HG02678 (cell line): ENCODE data around the gene HOMEZ.
"Not testable (repeated sequence)": the region's sequence is repeated elsewhere in the genome, so short reads cannot be mapped to it uniquely, and the experiment has no call there.

Source experiments
- ATAC-seq: cut with Tn5 transposase; IDR thresholded peaks from one replicate; pipeline ENCODE4 v1.9.1; 2021; ENCODE audit warnings: mild to moderate bottlenecking, moderate library complexity; ENCODE audit not compliant: unreplicated experiment

Gene HOMEZ

DNA sequence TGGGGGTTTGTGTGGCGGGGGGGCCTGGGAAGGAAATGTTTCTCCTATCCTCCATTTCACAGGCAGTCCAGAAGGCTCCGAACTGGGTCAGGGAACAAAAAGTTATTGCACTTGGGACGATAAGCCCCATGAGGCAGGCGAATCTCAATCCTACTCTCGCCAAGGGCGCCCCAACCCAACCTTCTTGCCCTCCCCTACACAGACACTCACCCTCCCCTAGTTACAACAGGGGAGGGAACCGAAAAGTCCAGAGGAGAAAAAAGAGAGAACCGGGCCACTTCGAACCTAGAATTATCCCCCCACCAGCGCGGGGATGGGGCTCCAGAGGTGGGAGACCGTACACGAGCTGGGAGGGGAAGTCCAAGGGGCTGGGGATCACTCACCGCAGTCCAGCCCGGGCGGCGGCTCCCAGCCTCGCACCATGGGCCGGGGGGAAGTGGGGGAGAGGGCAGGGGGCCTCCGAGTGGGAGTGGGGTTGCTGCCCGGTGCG is 357 bp downstream of the HOMEZ start:
- ATAC-seq: peak; percentile 28

DNA sequence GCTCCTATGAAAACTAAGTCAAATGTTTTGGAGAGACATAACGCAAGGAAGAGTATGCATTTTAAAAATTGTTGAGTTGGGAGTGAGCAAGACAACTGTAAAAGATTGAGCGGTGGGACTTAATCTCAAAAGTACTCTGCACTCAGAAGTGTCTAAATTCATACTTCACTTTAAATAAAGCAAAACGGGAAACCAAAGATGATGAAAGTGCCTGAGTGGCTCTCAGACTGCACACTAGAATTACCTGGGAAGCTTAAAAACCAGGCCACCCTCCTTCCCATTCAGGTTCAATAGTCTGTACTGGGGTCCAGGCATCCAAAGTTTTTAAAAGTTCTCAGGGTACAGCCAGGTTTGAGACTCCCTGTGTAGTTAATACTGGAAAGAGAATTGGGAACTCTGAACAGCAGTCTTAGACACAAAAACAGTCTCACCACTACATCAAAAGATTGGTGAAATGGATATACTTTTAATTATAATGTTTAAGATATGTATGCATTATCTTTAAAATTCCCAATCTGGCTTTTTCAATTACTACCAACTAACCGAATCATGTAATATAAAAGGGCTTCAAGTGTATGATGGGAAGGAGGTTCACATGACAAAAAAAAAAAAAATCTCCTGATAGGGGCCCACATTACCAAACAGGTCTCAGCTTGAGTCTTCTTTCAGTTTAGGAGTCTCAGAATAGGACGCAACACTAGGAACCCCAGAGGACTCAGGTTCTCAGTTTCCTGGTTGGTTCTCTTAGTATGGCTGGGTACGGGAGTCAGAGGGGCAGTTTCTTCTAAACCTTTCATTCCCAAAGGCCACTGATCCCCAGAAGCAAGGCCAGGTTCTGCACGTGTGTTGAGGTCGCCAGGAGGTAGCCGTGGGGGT is 1.0 kb downstream of the HOMEZ start:
- ATAC-seq: no peak

- ATAC-seq: no peak
Measured at GRCh38 chr14:23281247-23281646, 4.7 kb downstream of the HOMEZ start.

GRCh38 chr14:23277928-23278327 is 8.0 kb downstream of the HOMEZ start:
- not testable (repeated sequence) for ATAC-seq

- no peak for ATAC-seq
Measured at GRCh38 chr14:23277189-23277588, 8.7 kb downstream of the HOMEZ start.

GRCh38 chr14:23275412-23275811 is 10.5 kb downstream of the HOMEZ start:
- no peak for ATAC-seq

DNA sequence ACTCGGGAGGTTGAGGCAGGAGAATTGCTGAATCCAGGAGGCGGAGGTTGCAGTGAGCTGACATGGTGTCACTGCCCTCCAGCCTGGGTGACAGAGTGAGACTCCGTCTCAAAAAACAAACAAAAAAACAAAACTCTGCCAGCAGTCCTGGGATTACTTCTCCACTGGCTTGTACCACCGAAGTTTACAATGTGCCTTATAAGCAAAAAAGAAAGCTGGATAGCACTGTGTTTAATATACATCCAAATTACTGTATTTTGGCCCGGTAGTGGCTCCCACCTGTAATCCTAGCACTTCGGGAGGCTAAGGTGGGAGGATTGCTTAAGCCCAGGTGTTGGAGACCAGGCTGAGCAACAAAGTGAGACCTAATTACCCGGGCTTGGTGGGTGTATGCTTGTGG is 16.7 kb downstream of the HOMEZ start:
- no peak for ATAC-seq

DNA sequence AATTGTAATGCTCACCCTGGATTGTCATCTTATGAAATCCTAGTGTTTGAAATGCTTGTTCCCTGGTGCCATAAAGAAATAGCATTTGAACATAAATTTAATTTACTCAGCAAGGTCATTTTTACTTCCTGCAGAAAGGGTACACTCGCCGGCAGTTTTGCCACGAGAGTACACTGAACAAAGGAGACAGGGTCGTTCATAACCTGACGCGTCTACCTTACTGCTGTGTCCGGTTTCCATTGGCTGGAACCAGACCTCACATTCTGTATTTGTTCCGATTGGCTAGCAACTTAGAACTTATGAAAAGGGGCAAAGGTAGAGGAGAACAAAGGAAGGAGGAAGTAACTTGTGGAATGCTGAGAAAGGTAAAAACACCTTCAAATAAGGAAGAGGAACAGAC is 25.1 kb downstream of the HOMEZ start:
- ATAC-seq: not testable (repeated sequence)

GRCh38 chr14:23259426-23259825 is 26.5 kb downstream of the HOMEZ start:
- ATAC-seq: no peak

- ATAC-seq: no peak
Measured at GRCh38 chr14:23258256-23258655, 27.7 kb downstream of the HOMEZ start.

DNA sequence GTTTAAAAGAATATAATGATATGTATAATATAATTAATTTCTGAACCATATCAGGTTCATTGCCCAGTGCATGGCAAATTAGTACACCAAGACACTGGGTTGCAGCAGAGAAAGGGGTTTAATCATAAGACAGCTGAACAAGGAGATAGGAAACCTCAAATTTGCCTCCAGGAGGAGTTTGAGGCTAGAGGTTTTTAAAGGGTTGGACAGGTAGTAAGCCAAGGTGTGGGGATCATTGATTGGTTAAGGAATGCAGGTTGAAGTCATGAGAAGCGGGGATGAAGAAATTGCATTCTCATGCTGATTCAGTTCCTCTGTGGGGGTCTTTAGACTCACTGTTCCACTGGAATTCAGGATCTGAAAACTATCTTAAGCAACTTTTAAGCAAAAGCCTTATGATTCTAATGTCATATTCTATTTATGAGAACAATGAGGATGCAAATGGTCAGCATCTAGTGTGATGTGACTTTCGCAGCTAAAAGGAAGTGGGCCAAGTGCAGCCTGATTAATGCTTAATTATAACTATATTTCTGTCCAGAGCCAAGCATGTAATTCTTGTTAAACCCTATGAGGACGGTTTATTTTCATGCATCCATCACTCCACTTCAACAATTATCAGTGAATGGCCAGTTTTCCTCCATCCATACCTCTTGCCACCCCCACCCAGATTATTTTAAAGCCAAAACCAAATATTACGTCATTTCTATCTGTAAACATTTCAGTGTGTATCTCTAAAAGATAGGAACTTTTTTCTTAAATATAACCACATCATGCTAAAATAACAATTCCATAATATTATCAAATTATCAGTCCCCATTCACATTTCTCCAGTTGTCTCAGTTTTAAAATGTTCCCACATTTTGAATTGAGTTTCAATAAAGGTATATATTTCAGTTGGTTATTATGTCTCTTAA is 33.3 kb downstream of the HOMEZ start:
- no peak for ATAC-seq

- ATAC-seq: no peak
Measured at GRCh38 chr14:23252006-23252405, 33.9 kb downstream of the HOMEZ start.

DNA sequence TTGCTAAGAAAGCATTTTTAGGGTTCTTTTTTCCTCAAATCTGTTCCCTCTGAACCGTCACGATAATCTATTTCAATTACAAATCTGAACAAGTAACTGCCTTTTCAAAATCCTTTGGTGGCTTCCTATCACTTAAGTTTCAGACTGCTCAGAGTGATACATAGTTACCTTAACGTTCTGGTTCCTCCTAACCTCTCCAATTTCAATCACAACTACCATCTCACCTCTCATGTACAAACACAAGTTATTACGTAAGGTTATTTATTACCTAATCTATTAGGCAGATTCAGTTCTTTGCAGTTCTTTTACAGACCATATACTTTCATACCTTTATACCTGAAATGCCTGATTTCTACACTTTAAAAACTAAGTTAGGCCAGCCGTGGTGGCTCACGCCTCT is 36.1 kb downstream of the HOMEZ start:
- ATAC-seq: no peak

DNA sequence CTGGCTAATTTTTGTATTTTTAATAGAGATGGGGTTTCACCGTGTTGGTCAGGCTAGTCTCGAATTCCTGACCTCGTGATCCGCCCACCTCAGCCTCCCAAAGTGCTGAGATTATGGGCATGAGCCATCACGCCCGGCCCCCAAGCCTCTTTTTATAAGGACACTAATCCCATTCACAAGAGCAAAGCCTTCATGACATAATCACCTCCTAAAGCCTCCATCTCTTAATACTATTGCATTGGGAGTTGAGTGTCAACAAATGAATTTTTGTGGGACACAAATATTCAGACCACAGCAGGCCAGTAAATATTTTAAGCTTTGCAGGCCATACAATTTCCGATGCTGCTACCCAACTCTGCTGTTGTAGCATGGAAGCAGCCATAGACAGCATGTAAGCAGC is 37.3 kb downstream of the HOMEZ start:
- no peak for ATAC-seq

DNA sequence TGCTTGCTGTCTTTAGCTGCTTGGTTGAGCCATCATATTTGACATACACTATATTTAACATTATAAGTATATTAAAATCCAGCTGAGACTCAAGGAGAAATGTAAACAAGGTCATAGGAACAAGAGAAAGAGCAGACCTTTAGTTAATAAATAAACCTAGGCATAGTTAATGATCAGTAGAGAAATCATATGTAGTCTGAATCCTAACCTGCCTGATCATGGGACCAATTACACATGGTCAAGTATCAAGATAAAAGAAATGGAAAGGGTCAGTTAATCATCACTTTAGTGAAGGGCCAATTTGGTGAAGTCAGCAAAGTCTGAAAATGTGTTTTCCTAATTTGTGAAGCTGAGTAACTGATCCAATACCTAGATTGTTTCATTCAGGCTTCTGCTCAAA is 40.6 kb downstream of the HOMEZ start:
- ATAC-seq: no peak

GRCh38 chr14:23243066-23243465 is 42.9 kb downstream of the HOMEZ start:
- ATAC-seq: no peak

DNA sequence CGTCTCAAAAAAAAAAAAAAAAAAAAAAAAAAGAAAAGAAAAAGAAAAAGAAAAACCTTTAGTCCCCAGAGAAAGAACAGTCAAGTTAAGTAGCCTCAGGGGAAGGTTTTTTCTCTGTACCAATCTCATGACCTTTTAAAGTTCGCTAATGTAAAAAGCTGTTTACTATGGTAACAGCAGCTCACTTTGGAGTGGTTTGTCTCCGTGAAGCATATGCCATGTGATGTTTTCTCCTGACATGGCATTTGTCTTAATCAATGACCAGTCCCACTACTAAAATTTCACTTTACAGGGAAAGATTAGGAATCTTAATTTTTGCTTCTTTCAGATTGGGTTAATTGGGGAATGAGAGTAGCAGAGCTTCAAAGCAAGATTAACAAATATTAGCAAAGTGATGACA is 43.9 kb downstream of the HOMEZ start:
- ATAC-seq: no peak

GRCh38 chr14:23241061-23241715 is 44.7 kb downstream of the HOMEZ start:
- ATAC-seq: not testable (repeated sequence)

DNA sequence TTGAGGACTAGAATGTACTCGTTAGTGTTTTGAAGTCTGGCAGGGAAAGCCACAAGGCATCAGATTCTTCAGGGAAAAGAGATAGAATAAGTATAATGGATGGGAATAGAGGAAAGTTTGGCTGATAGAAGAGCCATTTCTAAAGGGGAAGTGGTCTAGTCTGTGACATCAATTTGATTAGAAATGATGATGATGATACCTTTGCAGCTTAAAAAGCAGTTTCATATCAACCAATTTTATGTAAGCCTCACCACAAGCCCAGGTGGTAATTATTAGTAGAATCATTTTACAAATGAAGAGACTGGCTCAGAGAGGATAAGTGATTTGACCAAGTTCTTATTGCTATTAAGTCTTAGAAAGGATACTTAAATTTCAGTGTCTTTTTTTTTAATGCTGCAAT is 45.3 kb downstream of the HOMEZ start:
- no peak for ATAC-seq

- no peak for ATAC-seq
Measured at GRCh38 chr14:23237772-23238594, 47.9 kb downstream of the HOMEZ start, which contains the start of gene RNF212B. RNF212B (plus strand) TSS chr14:23237936; CDS start chr14:23240346, 2,410 bp downstream.
